Measurements from ENCODE around the gene SNN. TPM values are rescaled to one million over a fixed set of nuclear protein-coding genes. Genes with fewer than 3 reads are reported as not detected.

SNN gene
- total RNA-seq, 1 donor from 2014 or later: 16.7 TPM

DNA sequence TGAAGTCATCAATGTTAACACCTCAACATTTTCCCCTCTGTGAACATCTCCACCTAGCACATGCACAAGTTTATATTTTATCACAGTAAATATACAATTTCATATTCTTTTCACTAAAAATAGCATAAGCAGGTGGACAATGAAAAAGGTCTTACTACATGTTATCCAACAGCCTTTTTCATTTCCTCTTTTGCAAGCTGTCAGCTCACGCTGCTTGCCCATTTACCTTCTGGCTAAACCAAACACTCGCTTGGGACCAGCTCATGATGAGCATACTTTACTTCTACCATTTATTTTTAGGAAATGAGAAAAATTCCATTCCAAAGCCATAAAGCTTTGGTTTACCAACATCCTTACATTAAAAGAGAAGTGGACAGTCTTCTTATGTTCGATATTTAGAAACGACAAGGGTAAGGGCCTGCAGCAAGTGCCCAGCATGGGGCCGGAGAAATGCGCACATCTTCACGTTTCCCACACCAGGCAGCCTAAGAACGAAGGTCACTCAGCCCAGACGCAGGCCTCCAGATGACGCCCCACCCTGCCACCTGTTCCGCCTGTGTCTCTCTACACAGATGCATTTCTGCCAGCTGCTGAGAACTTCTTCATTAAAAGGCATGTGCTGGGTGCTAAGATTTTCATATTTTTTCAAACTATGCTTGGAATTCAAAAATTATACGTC is 13.9 kb downstream of the SNN start:
- Mint-ChIP-seq H3K9me3 (ENCODE audit: unreplicated experiment) (no peaks in the 10 kb centered on the region), H3K27me3 (ENCODE audit: low read depth, unreplicated experiment) (no peaks in the 10 kb centered on the region), H3K4me1 (ENCODE audit: low read depth, unreplicated experiment) (peaks cover 34% of the 10 kb centered on the region), H3K4me3 (ENCODE audit: unreplicated experiment) (no peak overlapping the region), H3K36me3 (ENCODE audit: low read depth, unreplicated experiment) (peaks cover 24% of the 10 kb centered on the region), H3K27ac (ENCODE audit: unreplicated experiment) (peak overlapping the region; percentile 21)
- Histone ChIP-seq H3K4me1 (ENCODE audit: insufficient read depth, low read length) (peaks cover 30% of the 10 kb centered on the region), H3K4me3 (ENCODE audit: insufficient read depth, low read depth, low read length) (no peak overlapping the region), H4K20me1 (ENCODE audit: insufficient read depth, low read length) (peaks cover 75% of the 10 kb centered on the region), H3K79me2 (ENCODE audit: insufficient read depth, low read length) (peaks cover 7% of the 10 kb centered on the region), H3K9ac (ENCODE audit: low read length) (peak overlapping the region; percentile 45), H3K4me2 (ENCODE audit: low read length) (peak overlapping the region; percentile 9), H3K27me3 (ENCODE audit: insufficient read depth, low read length) (no peaks in the 10 kb centered on the region), H3K27ac (ENCODE audit: low read depth, low read length) (peak overlapping the region; percentile 72), H2AFZ (ENCODE audit: low read depth, low read length) (no peak overlapping the region), H3K9me3 (ENCODE audit: insufficient read depth, low read depth, low read length) (no peaks in the 10 kb centered on the region), H3K36me3 (ENCODE audit: insufficient read depth, low read length) (peaks cover 15% of the 10 kb centered on the region)
- no peak for TF ChIP-seq EZH2 (IDR thresholded peaks at IDR 0.05; ENCODE audit: insufficient read depth, low read length)
- TF ChIP-seq, protein P1, sequence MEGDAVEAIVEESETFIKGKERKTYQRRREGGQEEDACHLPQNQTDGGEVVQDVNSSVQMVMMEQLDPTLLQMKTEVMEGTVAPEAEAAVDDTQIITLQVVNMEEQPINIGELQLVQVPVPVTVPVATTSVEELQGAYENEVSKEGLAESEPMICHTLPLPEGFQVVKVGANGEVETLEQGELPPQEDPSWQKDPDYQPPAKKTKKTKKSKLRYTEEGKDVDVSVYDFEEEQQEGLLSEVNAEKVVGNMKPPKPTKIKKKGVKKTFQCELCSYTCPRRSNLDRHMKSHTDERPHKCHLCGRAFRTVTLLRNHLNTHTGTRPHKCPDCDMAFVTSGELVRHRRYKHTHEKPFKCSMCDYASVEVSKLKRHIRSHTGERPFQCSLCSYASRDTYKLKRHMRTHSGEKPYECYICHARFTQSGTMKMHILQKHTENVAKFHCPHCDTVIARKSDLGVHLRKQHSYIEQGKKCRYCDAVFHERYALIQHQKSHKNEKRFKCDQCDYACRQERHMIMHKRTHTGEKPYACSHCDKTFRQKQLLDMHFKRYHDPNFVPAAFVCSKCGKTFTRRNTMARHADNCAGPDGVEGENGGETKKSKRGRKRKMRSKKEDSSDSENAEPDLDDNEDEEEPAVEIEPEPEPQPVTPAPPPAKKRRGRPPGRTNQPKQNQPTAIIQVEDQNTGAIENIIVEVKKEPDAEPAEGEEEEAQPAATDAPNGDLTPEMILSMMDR (IDR thresholded peaks at IDR 0.05; ENCODE audit: insufficient read depth, low read depth, low read length): no peak
- FAIRE-seq: no peak
- no peak for DNase-seq (ENCODE audit: low read depth)

DNA sequence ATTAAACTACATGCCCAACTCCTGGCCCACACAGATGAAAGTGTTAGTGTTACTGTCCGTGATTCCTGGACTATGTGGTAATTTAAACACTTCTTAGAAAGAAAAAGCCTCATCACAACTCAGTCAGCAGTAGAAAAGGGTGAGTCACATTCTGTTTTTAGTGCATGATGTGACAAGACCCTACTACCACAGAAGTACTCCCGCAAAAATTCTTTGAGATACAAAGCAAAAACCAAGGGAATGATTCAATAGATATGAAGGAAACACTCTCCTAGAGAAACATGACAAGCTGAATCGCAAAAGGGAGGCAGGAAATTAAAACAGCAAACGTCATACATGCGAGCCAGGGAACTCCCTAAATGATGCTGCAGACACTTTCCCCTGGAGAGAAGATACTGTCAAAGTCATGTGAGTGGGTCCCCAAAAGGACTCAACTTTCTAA is 14.4 kb downstream of the SNN start:
- Histone ChIP-seq H3K27me3 (ENCODE audit: insufficient read depth, low read length) (no peaks in the 10 kb centered on the region), H3K4me2 (ENCODE audit: low read length) (peak overlapping the region; percentile 46), H3K79me2 (ENCODE audit: insufficient read depth, low read length) (peaks cover 7% of the 10 kb centered on the region), H3K27ac (ENCODE audit: low read depth, low read length) (peak overlapping the region; percentile 72), H4K20me1 (ENCODE audit: insufficient read depth, low read length) (peaks cover 73% of the 10 kb centered on the region), H2AFZ (ENCODE audit: low read depth, low read length) (no peak overlapping the region), H3K9ac (ENCODE audit: low read length) (peak overlapping the region; percentile 62), H3K4me3 (ENCODE audit: insufficient read depth, low read depth, low read length) (no peak overlapping the region), H3K4me1 (ENCODE audit: insufficient read depth, low read length) (peaks cover 25% of the 10 kb centered on the region), H3K9me3 (ENCODE audit: insufficient read depth, low read depth, low read length) (no peaks in the 10 kb centered on the region), H3K36me3 (ENCODE audit: insufficient read depth, low read length) (peaks cover 19% of the 10 kb centered on the region)
- no peak for FAIRE-seq
- Mint-ChIP-seq H3K9me3 (ENCODE audit: unreplicated experiment) (no peaks in the 10 kb centered on the region), H3K4me3 (ENCODE audit: unreplicated experiment) (no peak overlapping the region), H3K27ac (ENCODE audit: unreplicated experiment) (peak overlapping the region; percentile 21), H3K4me1 (ENCODE audit: low read depth, unreplicated experiment) (peaks cover 28% of the 10 kb centered on the region), H3K36me3 (ENCODE audit: low read depth, unreplicated experiment) (peaks cover 22% of the 10 kb centered on the region), H3K27me3 (ENCODE audit: low read depth, unreplicated experiment) (no peaks in the 10 kb centered on the region)
- DNase-seq (ENCODE audit: low read depth): peak; percentile 98
- no peak for TF ChIP-seq EZH2 (IDR thresholded peaks at IDR 0.05; ENCODE audit: insufficient read depth, low read length)
- TF ChIP-seq, protein P1 (IDR thresholded peaks at IDR 0.05; ENCODE audit: insufficient read depth, low read depth, low read length): no peak

DNA sequence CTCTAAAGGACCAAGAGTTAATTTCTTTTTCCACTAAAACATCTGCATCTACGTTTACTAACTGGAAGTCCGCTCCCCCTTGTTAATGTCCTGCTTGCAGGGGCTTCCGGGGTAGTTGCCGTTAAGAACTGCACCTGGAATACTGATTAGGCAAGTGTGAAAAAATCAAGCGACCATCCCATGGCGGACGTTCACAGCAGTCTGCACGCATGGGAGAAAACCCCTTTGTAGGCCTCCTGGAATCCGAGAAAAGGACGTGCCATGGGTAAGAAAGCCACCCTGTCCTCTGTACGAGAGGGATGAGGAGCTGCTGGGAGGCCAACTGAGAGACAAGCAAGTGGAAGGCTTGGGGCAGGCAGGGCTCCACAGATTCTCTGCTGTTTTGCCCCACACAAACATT is 14.9 kb downstream of the SNN start:
- no peaks in the 10 kb centered on the region for H3K9me3 Mint-ChIP-seq (ENCODE audit: unreplicated experiment)
- DNase-seq (ENCODE audit: low read depth) (no peak), FAIRE-seq (no peak)
- H3K36me3 ChIP-seq (ENCODE audit: insufficient read depth, low read length): peaks cover 19% of the 10 kb centered on the region
- H3K4me3 Mint-ChIP-seq (ENCODE audit: unreplicated experiment): no peak overlapping the region
- H3K9ac ChIP-seq (ENCODE audit: low read length): peak overlapping the region; percentile 62
- peaks cover 73% of the 10 kb centered on the region for H4K20me1 ChIP-seq (ENCODE audit: insufficient read depth, low read length)
- no peaks in the 10 kb centered on the region for H3K9me3 ChIP-seq (ENCODE audit: insufficient read depth, low read depth, low read length)
- peaks cover 7% of the 10 kb centered on the region for H3K79me2 ChIP-seq (ENCODE audit: insufficient read depth, low read length)
- peaks cover 25% of the 10 kb centered on the region for H3K4me1 Mint-ChIP-seq (ENCODE audit: low read depth, unreplicated experiment)
- H3K27ac ChIP-seq (ENCODE audit: low read depth, low read length): peak overlapping the region; percentile 72
- no peaks in the 10 kb centered on the region for H3K27me3 ChIP-seq (ENCODE audit: insufficient read depth, low read length)
- H3K4me2 ChIP-seq (ENCODE audit: low read length): peak overlapping the region; percentile 46
- H3K36me3 Mint-ChIP-seq (ENCODE audit: low read depth, unreplicated experiment): peaks cover 23% of the 10 kb centered on the region
- H3K4me3 ChIP-seq (ENCODE audit: insufficient read depth, low read depth, low read length): no peak overlapping the region
- H3K27me3 Mint-ChIP-seq (ENCODE audit: low read depth, unreplicated experiment): no peaks in the 10 kb centered on the region
- no peak for TF ChIP-seq EZH2 (IDR thresholded peaks at IDR 0.05; ENCODE audit: insufficient read depth, low read length)
- TF ChIP-seq, protein P1 (IDR thresholded peaks at IDR 0.05; ENCODE audit: insufficient read depth, low read depth, low read length): no peak
- peak overlapping the region; percentile 43 for H3K27ac Mint-ChIP-seq (ENCODE audit: unreplicated experiment)
- H3K4me1 ChIP-seq (ENCODE audit: insufficient read depth, low read length): peaks cover 20% of the 10 kb centered on the region
- no peak overlapping the region for H2AFZ ChIP-seq (ENCODE audit: low read depth, low read length)
